Memory B cell (primary cell): Measurements from ENCODE around the gene C8B.

ENCODE experiments used
- ATAC-seq: fragments of 150-1000 bp; cut with Tn5 transposase; 2 replicates; pipeline ENCODE4 v1.10.0; 2021; ENCODE audit warnings: low read depth, mild to moderate bottlenecking, moderate library complexity
- DNase-seq, 2 donors: peaks; one replicate each; pipeline ENCODE4 v3.0.0; 2022; ENCODE audit warnings: low spot score in 2 of 2
- H3K27ac Mint-ChIP-seq: one replicate; pipeline ENCODE4 v1.8.0; 2022; ENCODE audit warnings: mild to moderate bottlenecking, moderate library complexity, mixed read lengths
- H3K27me3 Mint-ChIP-seq: one replicate; pipeline ENCODE4 v1.8.0; 2022; ENCODE audit warnings: mixed read lengths
- H3K36me3 Mint-ChIP-seq: one replicate; pipeline ENCODE4 v1.8.0; 2022; ENCODE audit warnings: mild to moderate bottlenecking, mixed read lengths
- H3K4me1 Mint-ChIP-seq: one replicate; pipeline ENCODE4 v1.8.0; 2022; ENCODE audit warnings: mixed read lengths
- H3K4me3 Mint-ChIP-seq: one replicate; pipeline ENCODE4 v1.8.0; 2022; ENCODE audit warnings: mild to moderate bottlenecking, moderate library complexity, mixed read lengths
- H3K9me3 Mint-ChIP-seq: one replicate; pipeline ENCODE4 v1.8.0; 2022; ENCODE audit warnings: mixed read lengths

Gene C8B

DNA sequence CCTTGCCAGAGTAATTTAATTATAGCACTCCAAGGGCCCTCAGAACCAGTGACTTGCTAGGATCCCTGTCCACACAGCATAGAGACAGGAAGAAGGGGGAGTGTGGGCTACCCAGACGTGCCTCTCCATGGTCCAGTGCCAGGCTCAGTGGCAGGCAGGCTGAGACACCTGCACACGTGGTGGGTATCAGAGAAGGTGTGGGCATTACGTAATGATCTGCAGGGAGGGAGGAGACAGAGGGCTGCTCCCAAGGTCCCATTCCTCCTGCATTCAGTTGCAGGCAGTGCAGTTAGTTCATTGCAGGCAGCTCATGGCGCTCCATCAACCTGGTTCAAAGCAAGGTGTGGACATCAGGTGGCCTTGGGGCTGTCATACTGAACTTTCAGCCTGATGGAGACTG, 49.9 kb downstream of the C8B start:
- DNase-seq (no peak), ATAC-seq (no peak)
- H3K4me1 Mint-ChIP-seq, result no peaks in the 10 kb centered on the region
- H3K27ac Mint-ChIP-seq, result no peak overlapping the region
- no peaks in the 10 kb centered on the region for H3K9me3 Mint-ChIP-seq
- no peaks in the 10 kb centered on the region for H3K36me3 Mint-ChIP-seq
- peaks cover 8% of the 10 kb centered on the region for H3K27me3 Mint-ChIP-seq
- H3K4me3 Mint-ChIP-seq, result no peak overlapping the region

DNA sequence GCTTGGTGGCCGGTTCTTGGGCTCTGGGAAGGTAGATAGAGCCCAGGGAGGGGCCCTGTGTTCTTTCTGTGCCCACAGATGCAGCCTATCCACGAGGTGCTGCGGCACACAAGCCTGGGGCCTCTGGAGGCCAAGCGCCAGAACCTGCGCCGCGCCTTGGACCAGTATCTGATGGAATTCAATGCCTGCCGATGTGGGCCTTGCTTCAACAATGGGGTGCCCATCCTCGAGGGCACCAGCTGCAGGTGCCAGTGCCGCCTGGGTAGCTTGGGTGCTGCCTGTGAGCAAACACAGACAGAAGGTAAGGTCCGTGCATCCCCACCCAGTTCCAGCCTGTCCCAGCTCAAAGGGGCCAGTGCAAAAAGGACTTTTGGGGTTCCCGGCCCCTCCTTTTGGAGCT, 53.5 kb downstream of the C8B start:
- Mint-ChIP-seq H3K4me3 (no peak overlapping the region), H3K27ac (no peak overlapping the region), H3K27me3 (peaks cover 8% of the 10 kb centered on the region), H3K9me3 (no peaks in the 10 kb centered on the region), H3K36me3 (no peaks in the 10 kb centered on the region), H3K4me1 (no peaks in the 10 kb centered on the region)
- no peak for ATAC-seq
- DNase-seq, result no peak

DNA sequence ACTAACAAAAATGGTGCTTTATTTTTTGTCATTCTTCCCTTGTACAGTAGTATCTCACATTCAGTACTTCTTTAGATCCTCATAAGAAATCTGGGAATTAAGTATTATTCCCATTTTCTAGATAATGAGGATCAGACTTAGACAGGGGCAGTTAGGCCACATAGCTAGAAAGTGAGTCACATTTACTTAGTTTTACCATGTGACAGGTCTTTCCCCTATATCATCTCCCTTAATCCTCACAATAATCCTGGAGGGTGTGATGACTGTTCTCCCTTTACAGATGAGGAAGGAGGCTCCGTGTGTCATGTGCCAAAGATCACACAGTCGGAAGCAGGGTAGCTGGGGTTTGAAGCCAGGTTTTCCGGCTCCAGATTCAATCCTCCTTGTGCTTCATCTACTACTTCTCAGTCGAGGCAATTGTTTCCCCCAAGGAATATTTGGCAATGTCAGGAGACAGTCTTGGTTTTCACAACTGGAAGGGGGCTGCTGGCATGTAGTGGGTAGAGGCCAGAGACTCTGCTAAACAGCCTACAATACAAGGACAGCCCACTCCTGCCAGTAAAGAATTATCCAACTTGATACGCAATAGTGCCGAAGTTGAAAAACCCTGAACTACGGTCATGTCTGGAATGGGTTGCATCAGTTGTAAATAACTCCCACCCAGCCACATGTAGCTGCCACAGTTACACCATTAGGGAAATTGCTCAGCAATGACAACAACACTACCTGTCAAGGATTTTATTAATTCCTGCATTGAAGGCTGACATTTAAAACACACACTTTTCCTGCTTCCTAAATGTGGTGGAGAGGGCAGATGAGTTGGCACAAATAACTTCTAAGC, 54.5 kb downstream of the C8B start:
- Mint-ChIP-seq H3K27ac (no peak overlapping the region), H3K4me1 (no peaks in the 10 kb centered on the region)

DNA sequence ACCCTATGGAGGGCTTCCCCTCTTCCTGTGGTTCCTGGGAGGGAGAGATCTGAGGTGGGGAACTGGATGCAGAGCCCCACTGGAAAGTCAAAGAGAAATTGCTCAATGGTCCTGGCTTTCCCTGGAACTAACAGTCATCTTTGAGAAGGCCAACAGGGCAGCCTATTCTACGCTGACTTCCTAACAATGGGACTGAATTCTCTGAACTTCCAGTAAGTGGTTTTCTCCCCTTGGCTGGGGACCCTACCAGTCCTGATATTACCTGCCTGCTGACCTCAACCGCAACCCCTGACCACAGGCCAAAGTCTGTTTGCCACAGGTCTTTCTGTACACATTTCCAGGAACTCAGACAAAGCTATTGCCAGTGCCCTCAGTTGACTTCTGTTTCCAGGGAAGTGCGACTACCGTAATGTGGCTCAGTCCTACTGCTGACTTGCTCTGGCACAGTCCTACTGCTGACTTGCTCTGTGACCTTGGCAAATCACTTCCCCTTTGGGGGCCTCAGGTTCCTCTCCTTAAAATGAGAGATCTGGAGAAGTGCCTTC, 55.3 kb downstream of the C8B start:
- DNase-seq (no peak), ATAC-seq (no peak)
- Mint-ChIP-seq H3K36me3 (no peaks in the 10 kb centered on the region), H3K27ac (no peak overlapping the region), H3K4me1 (no peaks in the 10 kb centered on the region), H3K27me3 (peaks cover 9% of the 10 kb centered on the region), H3K4me3 (no peak overlapping the region), H3K9me3 (no peaks in the 10 kb centered on the region)

More for the DNA sequence above, 54.5 kb downstream of the C8B start:
- ATAC-seq, result no peak
- H3K4me3 Mint-ChIP-seq, result no peak overlapping the region
- no peaks in the 10 kb centered on the region for H3K9me3 Mint-ChIP-seq
- H3K36me3 Mint-ChIP-seq, result no peaks in the 10 kb centered on the region
- DNase-seq, result no peak
- peaks cover 7% of the 10 kb centered on the region for H3K27me3 Mint-ChIP-seq

DNA sequence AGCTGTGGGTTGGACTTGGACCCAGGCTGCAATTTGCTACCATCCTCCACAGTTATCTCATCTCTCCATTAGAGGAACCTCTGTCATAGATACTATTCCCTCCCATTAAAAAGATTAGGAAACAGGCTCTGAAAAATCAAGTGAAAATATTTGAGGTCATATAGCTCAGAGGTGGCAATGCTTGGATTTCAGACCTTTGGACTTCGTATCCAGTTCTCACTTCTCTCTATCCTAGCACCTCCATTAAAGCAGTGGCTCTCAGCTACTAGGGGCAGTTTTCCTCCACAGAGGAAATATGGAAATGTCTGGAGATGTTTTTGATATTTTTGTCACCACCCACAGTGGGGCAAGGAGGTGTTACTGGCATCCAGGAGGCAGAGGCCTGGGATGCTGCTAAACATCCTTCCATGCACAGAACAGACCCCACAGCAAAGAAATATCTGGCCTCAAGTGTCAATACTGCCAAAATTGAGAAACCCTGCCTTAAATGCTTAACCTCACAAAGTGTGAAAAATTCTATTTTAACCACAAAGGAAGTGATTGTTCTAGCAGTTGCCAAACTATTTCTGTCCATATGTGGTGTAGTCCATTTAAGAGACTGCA, 57.1 kb downstream of the C8B start:
- DNase-seq (no peak), ATAC-seq (no peak)
- Mint-ChIP-seq H3K4me1 (no peaks in the 10 kb centered on the region), H3K4me3 (no peak overlapping the region), H3K27me3 (peaks cover 6% of the 10 kb centered on the region), H3K9me3 (no peaks in the 10 kb centered on the region), H3K27ac (no peak overlapping the region), H3K36me3 (no peaks in the 10 kb centered on the region)

DNA sequence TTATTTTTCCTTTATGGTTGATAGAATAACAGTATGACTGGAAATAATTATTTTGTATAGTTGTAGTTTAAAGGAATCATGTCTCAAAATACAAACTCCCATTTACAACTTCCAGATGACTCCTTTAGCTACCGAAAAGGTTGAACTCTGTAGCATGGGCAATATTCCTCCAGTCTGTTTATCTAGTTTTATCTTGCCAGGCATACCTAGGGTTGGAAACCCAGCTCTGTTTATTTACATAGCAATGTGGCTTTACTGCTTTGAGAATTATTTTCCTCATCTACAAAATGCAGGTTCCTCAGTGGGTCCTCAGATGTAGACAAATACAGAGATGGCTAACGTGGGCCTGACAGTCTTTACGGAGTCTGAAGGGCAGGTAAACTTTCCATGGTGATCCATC, 60.1 kb downstream of the C8B start:
- H3K36me3 Mint-ChIP-seq, result no peaks in the 10 kb centered on the region
- ATAC-seq, result no peak
- H3K27ac Mint-ChIP-seq, result no peak overlapping the region
- no peaks in the 10 kb centered on the region for H3K9me3 Mint-ChIP-seq
- no peak overlapping the region for H3K4me3 Mint-ChIP-seq
- H3K4me1 Mint-ChIP-seq, result no peaks in the 10 kb centered on the region
- DNase-seq, result no peak
- H3K27me3 Mint-ChIP-seq, result peaks cover 10% of the 10 kb centered on the region

DNA sequence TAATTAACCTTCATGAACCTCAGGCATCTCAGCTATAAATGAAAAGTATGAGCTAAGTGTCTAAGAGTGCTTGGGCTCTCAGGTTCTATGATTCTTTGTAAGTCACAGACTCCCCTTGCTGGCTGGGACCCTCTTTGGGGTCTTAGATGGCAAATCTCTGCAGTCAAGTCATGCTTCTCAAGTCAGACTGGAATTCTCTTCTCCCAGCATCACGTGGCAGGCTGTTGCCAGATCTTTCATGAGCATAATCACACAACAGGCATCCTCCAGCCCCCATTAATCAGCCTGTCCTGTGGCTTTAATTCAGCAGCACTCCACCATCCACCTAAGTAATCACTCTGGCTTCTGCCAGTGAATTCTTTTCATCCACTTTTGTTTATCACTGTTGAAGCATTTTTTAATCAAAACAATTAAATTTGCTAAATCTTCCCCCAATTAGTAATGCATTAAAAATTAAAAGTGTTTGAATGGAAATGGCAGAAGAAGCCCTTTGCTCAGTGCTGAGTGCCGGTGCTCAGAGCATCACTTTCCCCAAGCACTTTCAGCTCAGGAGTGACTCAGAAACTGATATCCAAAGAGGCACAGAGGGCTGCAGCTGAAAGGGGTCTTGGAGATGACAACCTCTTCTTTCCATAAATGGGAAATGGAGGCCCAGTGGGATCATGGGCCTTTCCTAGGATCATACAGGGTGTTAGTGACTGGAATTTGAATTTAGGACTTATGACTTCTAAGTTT, 61.0 kb downstream of the C8B start:
- Mint-ChIP-seq H3K36me3 (no peaks in the 10 kb centered on the region), H3K9me3 (no peaks in the 10 kb centered on the region), H3K4me1 (no peaks in the 10 kb centered on the region), H3K4me3 (no peak overlapping the region), H3K27me3 (peaks cover 10% of the 10 kb centered on the region), H3K27ac (no peak overlapping the region)
- DNase-seq (no peak), ATAC-seq (no peak)

DNA sequence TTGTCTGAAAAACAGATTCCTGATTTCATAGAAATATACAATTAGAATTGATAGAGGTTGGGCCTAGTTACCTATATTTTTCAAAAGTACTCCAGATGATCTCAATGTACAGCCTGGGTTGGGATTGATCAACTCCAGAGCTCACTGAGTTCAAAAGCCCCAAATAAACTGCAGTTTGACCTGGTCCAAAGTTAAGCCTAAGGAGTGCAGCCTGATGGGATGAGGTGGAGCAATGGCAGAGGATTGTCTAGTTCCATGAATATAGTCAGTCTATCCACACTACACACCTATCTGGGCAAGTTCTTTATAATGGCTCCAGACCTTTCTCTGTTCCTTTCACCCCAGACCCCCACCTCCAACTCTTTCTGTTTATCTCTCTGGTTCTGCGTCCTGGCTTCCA, 62.0 kb downstream of the C8B start:
- Mint-ChIP-seq H3K27ac (no peak overlapping the region), H3K27me3 (peaks cover 10% of the 10 kb centered on the region), H3K4me1 (no peaks in the 10 kb centered on the region), H3K9me3 (no peaks in the 10 kb centered on the region), H3K36me3 (no peaks in the 10 kb centered on the region), H3K4me3 (no peak overlapping the region)
- DNase-seq (no peak), ATAC-seq (no peak)

DNA sequence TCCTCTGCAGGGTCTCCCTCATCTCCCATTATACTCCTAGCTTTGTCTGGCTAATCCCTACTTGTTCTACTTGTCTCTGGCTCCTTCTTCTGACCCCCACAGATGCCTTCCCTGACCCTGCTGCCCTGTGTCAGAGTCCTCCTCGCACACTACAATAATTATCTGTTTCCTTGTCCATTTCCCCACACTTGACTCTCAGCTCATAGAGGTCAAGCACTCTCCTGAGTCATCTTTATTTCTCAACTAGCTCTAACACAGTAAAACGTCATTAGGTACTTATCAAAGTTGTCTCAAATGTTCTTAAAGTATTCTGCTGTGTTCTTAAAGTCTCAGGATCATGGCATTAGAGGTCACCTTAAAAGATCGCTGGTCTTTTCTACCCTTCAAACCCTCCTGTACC, 64.1 kb downstream of the C8B start:
- H3K36me3 Mint-ChIP-seq, result no peaks in the 10 kb centered on the region
- DNase-seq (no peak), ATAC-seq (no peak)
- no peaks in the 10 kb centered on the region for H3K4me1 Mint-ChIP-seq
- H3K27me3 Mint-ChIP-seq, result peaks cover 12% of the 10 kb centered on the region
- H3K9me3 Mint-ChIP-seq, result no peaks in the 10 kb centered on the region
- H3K4me3 Mint-ChIP-seq, result no peak overlapping the region
- H3K27ac Mint-ChIP-seq, result no peak overlapping the region

DNA sequence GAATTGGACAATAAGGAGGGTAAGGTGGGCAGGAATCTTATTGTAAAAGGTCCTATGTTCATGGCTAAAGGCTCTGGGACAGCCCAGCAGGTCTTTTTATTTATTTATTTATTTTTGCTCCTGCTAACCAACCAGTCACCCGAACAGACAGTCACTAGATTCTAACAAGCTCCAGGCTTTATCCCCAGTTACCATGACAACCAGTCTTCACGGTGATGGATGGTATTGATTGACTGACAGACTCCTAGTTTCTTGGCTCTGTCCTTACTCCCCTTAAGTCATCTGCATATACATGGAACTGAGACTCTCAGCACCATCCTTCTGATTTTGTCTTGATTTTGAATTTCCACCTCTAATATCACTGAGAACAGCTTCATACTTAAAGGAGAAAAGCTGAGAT, 66.9 kb downstream of the C8B start:
- no peak for DNase-seq
- H3K27ac Mint-ChIP-seq, result no peak overlapping the region
- no peaks in the 10 kb centered on the region for H3K9me3 Mint-ChIP-seq
- no peak overlapping the region for H3K4me3 Mint-ChIP-seq
- H3K4me1 Mint-ChIP-seq, result no peaks in the 10 kb centered on the region
- peaks cover 13% of the 10 kb centered on the region for H3K27me3 Mint-ChIP-seq
- no peak for ATAC-seq
- H3K36me3 Mint-ChIP-seq, result no peaks in the 10 kb centered on the region

DNA sequence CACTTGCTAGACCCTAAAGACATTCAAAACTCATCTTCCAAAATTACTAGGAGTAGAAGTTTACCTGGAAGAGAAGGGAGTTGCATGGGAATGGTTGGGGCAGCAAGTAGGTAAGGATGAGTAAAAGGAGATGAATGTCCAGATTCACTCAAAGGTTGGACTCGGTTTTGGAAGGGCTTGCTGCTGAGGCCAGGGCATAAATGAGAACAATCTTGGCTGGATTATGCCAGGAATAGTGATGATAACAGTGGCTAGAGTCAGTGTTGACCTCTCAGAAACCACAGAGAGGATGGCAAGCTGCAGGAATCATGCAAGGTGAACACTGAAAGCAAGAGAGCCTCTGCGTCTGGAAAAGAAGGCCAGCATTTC, 67.8 kb downstream of the C8B start:
- Mint-ChIP-seq H3K27me3 (peaks cover 13% of the 10 kb centered on the region), H3K4me3 (no peak overlapping the region), H3K4me1 (no peaks in the 10 kb centered on the region), H3K27ac (no peak overlapping the region), H3K9me3 (no peaks in the 10 kb centered on the region), H3K36me3 (no peaks in the 10 kb centered on the region)
- ATAC-seq (no peak), DNase-seq (no peak)

DNA sequence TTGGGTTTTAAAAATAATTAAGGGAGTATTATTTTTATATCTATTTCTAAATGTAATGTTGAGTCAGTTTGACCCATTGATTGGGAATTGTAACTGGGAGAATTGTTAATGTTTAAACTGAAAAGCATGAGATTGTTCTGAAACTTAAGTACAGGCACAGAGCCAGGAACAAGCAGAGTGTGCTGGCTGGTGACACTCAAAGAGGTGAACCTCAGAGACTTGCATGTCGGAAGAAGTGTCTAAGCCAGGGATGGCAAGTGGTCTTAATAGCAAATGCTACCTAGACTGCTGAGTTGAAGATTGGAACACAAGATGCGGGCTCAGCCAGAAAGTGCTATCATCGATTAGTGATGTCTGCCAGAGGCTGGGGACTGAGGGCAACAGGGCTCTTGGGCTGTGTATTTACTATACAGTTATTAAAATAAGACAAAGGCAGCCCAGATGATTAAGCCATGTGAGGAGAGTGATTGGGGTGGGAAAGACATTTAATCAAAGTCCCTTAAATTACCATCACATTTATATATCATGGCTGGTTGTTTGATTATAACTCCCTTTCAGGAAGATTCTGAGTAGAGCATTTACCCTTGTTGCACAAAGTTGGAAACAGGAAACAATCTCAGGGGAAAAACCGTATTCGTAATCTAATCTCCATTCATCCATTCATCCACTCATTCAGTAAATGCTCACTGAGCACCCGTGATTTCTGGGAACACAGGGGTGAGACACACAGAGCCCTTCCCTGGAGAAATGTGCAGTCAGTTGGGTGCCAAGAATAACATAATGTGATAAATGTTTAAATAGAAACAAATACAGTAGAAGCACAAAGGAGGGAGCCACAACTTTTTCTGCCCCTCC, 68.4 kb downstream of the C8B start:
- Mint-ChIP-seq H3K27ac (no peak overlapping the region), H3K4me3 (no peak overlapping the region), H3K4me1 (no peaks in the 10 kb centered on the region), H3K9me3 (no peaks in the 10 kb centered on the region), H3K36me3 (no peaks in the 10 kb centered on the region), H3K27me3 (peaks cover 12% of the 10 kb centered on the region)
- no peak for ATAC-seq
- DNase-seq, result no peak

DNA sequence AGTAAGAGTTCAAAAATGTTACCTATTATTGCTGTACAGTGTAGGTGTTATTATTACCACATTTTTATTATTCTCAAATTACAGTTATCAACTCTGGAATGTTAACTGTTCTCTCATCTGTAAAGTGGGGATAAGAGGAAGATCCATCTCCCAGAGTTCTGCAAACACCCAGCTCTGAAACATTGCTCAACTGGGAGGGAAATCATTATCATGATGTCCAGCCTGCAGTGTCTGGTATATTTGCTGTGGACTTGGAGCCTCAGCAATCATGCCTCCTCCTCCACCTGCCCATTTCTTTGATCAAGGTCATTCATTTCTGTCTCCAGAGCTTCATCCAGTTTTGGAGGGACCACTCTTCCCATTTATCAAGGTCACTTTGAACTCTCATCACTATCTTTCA, 71.8 kb downstream of the C8B start:
- Mint-ChIP-seq H3K27ac (no peak overlapping the region), H3K27me3 (peaks cover 8% of the 10 kb centered on the region), H3K36me3 (no peaks in the 10 kb centered on the region), H3K4me1 (no peaks in the 10 kb centered on the region), H3K4me3 (no peak overlapping the region), H3K9me3 (no peaks in the 10 kb centered on the region)
- DNase-seq, result no peak
- ATAC-seq, result no peak

DNA sequence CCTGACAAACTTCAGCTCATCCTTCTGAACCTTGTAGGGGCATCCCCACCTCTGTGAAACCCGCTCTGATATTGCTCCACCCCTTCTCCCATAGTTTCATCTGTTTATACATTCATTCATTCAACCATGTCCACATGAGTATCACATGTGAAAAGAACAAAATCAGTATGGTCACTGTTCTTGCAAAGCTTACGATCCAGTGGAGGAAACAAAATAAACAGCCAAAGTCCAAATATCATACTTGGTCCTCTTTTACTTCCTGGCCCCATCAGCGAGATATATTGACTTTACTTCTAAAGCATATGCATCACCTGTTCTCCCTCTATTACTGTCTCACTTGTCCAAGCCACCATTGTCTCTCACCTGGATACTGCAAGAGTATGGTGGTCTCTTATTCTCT, 75.6 kb downstream of the C8B start:
- no peak for DNase-seq
- no peaks in the 10 kb centered on the region for H3K9me3 Mint-ChIP-seq

More for the DNA sequence above, 75.6 kb downstream of the C8B start:
- Mint-ChIP-seq H3K27ac (no peak overlapping the region), H3K27me3 (peaks cover 5% of the 10 kb centered on the region), H3K4me1 (no peaks in the 10 kb centered on the region), H3K36me3 (no peaks in the 10 kb centered on the region), H3K4me3 (no peak overlapping the region)
- no peak for ATAC-seq
